Astrocyte of the spinal cord (primary cell): Measurements from ENCODE around the gene PTTG1IP2.

Experiments used
- DNase-seq: peaks from one replicate; pipeline ENCODE4 v3.0.0; 2011; ENCODE audit warnings: low read depth, low spot score
- H3K4me3 ChIP-seq: 2 replicates; pipeline ENCODE4 v1.5.1; 2011; ENCODE audit warnings: low read depth, mild to moderate bottlenecking, low read length, moderate library complexity
- CTCF ChIP-seq: IDR thresholded peaks from 2 replicates; pipeline ENCODE4 v1.5.1; 2012; ENCODE audit warnings: low read depth, mild to moderate bottlenecking, low read length, inconsistent platforms
- in situ Hi-C: cut with HindIII; loops from 2 replicates; pipeline ENCODE4 v1.10.0; 2017; ENCODE audit warnings: low sequenced_read_pairs

PTTG1IP2 gene

DNA sequence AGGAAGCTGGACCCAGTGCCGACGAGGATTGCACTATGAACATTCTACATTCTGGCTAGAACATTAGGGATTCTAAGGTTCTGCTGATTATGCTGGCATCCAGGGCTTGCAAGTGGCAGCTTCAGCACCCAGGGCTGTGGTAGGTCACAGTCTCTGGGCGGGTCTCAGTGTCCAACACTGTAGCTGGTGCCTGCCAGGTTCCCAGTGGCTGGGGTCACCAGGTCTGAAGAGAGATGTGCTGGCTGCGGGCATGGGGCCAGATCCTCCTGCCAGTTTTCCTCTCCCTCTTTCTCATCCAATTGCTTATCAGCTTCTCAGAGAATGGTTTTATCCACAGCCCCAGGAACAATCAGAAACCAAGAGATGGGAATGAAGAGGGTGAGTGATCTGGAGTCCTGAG lies at the start of gene PTTG1IP2:
Gene PTTG1IP2, plus strand, starts transcription at position 86 of the 400 bp plus-strand sequence. Its CDS starts 148 bp downstream, at position 234.
- DNase-seq, result no peak
- in situ Hi-C loops, result no loop called here

GRCh38 chr7:90421651-90422050 lies 47.8 kb upstream of the PTTG1IP2 start:
- in situ Hi-C loops, result no loop called here
- H3K4me3 ChIP-seq, result no peak overlapping the region
- TF ChIP-seq CTCF, result no peak
- DNase-seq, result no peak

More for the DNA sequence above, at the start of gene PTTG1IP2:
- no peak within 1 kb of the TSS for H3K4me3 ChIP-seq
- no peak for TF ChIP-seq CTCF

DNA sequence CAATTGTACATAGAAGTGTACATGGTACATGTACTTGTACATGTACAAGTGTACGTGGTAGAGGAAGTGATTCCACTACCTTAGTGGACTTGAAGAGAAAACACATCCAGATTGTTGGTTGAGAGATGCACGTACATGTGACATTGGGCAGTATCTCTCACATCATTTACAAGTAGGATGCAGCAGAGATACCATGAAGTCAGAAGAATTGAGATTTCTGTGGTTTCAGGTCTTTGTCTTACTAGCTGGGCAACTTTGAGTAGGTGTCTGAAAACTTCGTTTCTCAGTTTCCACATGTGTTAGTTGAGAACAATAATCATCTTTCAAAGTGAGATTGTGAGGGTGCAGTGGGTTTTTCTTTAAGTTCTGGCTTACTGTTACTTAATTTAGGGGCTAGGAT lies 44.7 kb upstream of the PTTG1IP2 start:
- in situ Hi-C loops, result no loop called here
- H3K4me3 ChIP-seq, result no peak overlapping the region
- TF ChIP-seq CTCF, result no peak
- no peak for DNase-seq

GRCh38 chr7:90425376-90425775 lies 44.1 kb upstream of the PTTG1IP2 start:
- DNase-seq, result no peak
- in situ Hi-C loops, result no loop called here
- no peak overlapping the region for H3K4me3 ChIP-seq
- no peak for TF ChIP-seq CTCF

DNA sequence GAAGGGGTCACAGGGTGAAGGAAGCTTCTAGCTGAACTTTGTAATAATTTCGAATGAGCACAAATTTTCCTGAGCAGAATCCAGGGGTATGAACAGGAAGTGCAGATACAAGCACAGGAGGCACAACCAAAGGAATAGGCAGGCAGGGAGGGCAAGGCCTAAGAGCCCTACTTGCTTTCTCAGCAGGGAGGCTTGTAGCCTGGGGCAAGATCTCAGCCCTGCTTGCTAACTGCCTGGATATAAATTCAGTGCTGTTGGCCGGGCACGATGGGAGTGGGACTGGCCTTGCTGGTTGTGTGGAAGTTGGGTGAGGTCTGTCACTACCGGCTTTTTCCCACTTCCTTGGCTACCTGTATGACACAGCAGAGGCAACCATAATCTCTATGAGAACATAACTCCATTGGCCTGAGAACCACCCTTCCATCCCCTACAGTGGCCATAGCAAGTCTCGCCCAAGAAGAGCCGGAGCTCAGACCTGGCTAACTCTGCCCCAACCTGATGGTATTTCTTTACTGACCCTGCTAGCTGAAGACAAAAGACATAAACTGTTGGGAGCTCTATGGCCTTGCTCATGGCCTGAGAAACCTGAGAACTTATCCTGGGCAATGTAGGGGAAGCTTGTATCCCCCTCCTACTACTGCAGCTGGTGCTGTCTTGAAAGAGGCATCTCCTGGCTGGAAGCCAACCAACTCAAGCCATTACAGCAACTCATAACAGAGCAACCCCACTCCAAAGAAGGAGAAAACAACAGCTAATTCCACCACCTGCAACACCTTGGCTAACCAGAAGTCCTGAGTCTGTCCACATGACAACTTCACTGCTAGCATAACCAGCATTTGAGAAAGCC lies 38.6 kb upstream of the PTTG1IP2 start:
- in situ Hi-C loops, result no loop called here
- TF ChIP-seq CTCF, result no peak
- H3K4me3 ChIP-seq, result no peak overlapping the region
- no peak for DNase-seq

DNA sequence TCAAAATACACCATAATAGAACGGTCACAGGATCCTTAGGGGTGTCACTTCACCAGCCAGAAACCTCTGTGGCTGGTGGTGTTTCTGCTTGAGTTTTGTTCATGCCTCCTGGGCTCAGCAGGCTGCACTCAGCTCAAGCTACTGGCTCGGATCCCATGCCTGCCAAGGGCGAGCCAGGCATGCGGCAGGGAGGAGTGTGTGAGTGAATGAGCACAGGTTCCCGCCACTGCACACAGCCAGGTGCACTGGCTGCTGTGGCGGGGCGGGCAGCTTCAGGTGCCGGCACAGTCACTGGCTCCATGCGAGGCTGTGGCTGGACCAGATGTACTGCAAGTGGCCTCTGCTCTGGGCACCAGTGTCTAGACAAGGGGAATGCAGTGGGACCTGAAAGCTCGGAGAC lies 36.7 kb upstream of the PTTG1IP2 start:
- H3K4me3 ChIP-seq, result no peak overlapping the region
- no peak for TF ChIP-seq CTCF
- in situ Hi-C loops, result no loop called here
- no peak for DNase-seq
